ENCODE measurements around the gene CCDC15. TPM values are rescaled to one million over a fixed set of nuclear protein-coding genes. Genes with fewer than 3 reads are reported as not detected.
"Not testable (repeated sequence)": the region's sequence is repeated elsewhere in the genome, so short reads cannot be mapped to it uniquely, and the experiment has no call there.

Gene CCDC15
- total RNA-seq, 1 donor from 2014 or later = 1.8 TPM

GRCh38 chr11:125088576-125089455 lies 134.8 kb downstream of the CCDC15 start:
- Mint-ChIP-seq H3K36me3 (ENCODE audit: unreplicated experiment) (no peaks in the 10 kb centered on the region), H3K9me3 (ENCODE audit: unreplicated experiment) (no peaks in the 10 kb centered on the region), H3K4me3 (ENCODE audit: unreplicated experiment) (no peak overlapping the region), H3K27ac (ENCODE audit: unreplicated experiment) (no peak overlapping the region), H3K27me3 (ENCODE audit: unreplicated experiment) (no peaks in the 10 kb centered on the region), H3K4me1 (ENCODE audit: unreplicated experiment) (peaks cover 15% of the 10 kb centered on the region)
- DNase-seq (ENCODE audit: extremely low spot score, unreplicated experiment) = peak; percentile 57
- TF ChIP-seq, protein P1, sequence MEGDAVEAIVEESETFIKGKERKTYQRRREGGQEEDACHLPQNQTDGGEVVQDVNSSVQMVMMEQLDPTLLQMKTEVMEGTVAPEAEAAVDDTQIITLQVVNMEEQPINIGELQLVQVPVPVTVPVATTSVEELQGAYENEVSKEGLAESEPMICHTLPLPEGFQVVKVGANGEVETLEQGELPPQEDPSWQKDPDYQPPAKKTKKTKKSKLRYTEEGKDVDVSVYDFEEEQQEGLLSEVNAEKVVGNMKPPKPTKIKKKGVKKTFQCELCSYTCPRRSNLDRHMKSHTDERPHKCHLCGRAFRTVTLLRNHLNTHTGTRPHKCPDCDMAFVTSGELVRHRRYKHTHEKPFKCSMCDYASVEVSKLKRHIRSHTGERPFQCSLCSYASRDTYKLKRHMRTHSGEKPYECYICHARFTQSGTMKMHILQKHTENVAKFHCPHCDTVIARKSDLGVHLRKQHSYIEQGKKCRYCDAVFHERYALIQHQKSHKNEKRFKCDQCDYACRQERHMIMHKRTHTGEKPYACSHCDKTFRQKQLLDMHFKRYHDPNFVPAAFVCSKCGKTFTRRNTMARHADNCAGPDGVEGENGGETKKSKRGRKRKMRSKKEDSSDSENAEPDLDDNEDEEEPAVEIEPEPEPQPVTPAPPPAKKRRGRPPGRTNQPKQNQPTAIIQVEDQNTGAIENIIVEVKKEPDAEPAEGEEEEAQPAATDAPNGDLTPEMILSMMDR (IDR thresholded peaks at IDR 0.05) = no peak

DNA sequence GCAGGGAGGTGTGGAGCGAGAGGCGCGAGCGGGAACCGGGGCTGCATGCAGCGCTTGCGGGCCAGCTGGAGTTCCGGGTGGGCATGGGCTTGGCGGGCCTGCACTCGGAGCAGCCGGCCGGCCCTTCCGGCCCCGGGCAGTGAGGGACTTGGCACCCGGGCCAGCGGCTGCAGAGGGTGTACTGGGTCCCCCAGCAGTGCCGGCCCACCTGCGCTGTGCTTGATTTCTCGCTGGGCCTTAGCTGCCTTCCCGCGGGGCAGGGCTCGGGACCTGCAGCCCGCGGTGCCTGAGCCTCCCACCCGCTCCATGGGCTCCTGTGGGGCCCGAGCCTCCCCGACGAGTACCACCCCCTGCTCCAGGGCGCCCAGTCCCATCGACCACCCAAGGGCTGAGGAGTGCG lies 135.5 kb downstream of the CCDC15 start:
- H3K4me3 Mint-ChIP-seq (ENCODE audit: unreplicated experiment) = not testable (repeated sequence)
- DNase-seq (ENCODE audit: extremely low spot score, unreplicated experiment) = peak; percentile 62

GRCh38 chr11:125090151-125090550 lies 136.1 kb downstream of the CCDC15 start:
- not testable (repeated sequence) for H3K4me1 Mint-ChIP-seq (ENCODE audit: unreplicated experiment); H3K27me3 Mint-ChIP-seq (ENCODE audit: unreplicated experiment); DNase-seq (ENCODE audit: extremely low spot score, unreplicated experiment); H3K27ac Mint-ChIP-seq (ENCODE audit: unreplicated experiment); H3K4me3 Mint-ChIP-seq (ENCODE audit: unreplicated experiment); H3K9me3 Mint-ChIP-seq (ENCODE audit: unreplicated experiment); H3K36me3 Mint-ChIP-seq (ENCODE audit: unreplicated experiment)

More for the DNA sequence above, 135.5 kb downstream of the CCDC15 start:
- H3K9me3 Mint-ChIP-seq (ENCODE audit: unreplicated experiment); H3K36me3 Mint-ChIP-seq (ENCODE audit: unreplicated experiment); H3K4me1 Mint-ChIP-seq (ENCODE audit: unreplicated experiment); H3K27me3 Mint-ChIP-seq (ENCODE audit: unreplicated experiment); H3K27ac Mint-ChIP-seq (ENCODE audit: unreplicated experiment): not testable (repeated sequence)

DNA sequence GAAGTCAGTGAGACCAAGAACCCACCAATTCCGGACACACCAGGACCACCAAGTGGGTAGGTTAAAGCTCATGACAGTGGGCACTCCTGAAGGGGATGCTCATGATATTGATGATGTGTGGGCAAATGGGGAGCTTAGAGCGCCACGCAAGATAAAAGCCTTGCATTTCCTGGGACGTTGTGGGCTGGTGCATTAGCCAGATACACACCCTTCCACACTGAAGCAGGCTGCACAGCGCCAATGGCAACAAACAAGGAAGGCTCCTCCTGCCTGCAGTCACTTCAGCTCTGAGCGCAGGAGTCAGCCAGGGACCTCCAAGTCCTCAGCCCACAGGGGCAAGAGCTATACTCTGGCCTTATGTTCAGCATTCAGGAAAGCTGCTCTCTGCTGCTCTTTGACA lies 136.8 kb downstream of the CCDC15 start:
- TF ChIP-seq, protein P1 (IDR thresholded peaks at IDR 0.05) = no peak
- Mint-ChIP-seq H3K36me3 (ENCODE audit: unreplicated experiment) (peaks cover 3% of the 10 kb centered on the region), H3K27me3 (ENCODE audit: unreplicated experiment) (no peaks in the 10 kb centered on the region), H3K4me1 (ENCODE audit: unreplicated experiment) (peaks cover 8% of the 10 kb centered on the region), H3K4me3 (ENCODE audit: unreplicated experiment) (no peak overlapping the region), H3K9me3 (ENCODE audit: unreplicated experiment) (no peaks in the 10 kb centered on the region), H3K27ac (ENCODE audit: unreplicated experiment) (no peak overlapping the region)
- DNase-seq (ENCODE audit: extremely low spot score, unreplicated experiment) = peak; percentile 67

Other genes with a start within 250 kb of the CCDC15 start
- gene NRGN, start 214.3 kb upstream of the CCDC15 start, total RNA-seq = 0.97 and 1.0 TPM in 2 replicates
- gene VSIG2, start 201.9 kb upstream of the CCDC15 start, total RNA-seq = 0.30 TPM in 1 of 2 replicates, not detected in the other
- 0.71 and 1.7 TPM in 2 replicates for gene ESAM, start 191.9 kb upstream of the CCDC15 start, total RNA-seq
- 14.3 and 15.2 TPM in 2 replicates for gene MSANTD2, start 153.8 kb upstream of the CCDC15 start, total RNA-seq
- gene ROBO3, start 88.8 kb upstream of the CCDC15 start, total RNA-seq = 14.5 and 15.3 TPM in 2 replicates
- 0.56 TPM in 1 of 2 replicates, not detected in the other for gene ROBO4, start 56.3 kb upstream of the CCDC15 start, total RNA-seq
- gene HEPN1, start 35.0 kb upstream of the CCDC15 start, total RNA-seq = not detected in 2 replicates
- not detected in 2 replicates for gene HEPACAM, start 18.2 kb upstream of the CCDC15 start, total RNA-seq
- gene SLC37A2, start 109.1 kb downstream of the CCDC15 start, total RNA-seq = 0.37 and 0.64 TPM in 2 replicates
- gene TMEM218, start 157.4 kb downstream of the CCDC15 start, total RNA-seq = 19.9 and 23.7 TPM in 2 replicates
- gene PKNOX2, start 210.5 kb downstream of the CCDC15 start, total RNA-seq = 78.7 and 89.3 TPM in 2 replicates